ENCODE data around the gene MRPL48.

The MRPL48 gene

DNA sequence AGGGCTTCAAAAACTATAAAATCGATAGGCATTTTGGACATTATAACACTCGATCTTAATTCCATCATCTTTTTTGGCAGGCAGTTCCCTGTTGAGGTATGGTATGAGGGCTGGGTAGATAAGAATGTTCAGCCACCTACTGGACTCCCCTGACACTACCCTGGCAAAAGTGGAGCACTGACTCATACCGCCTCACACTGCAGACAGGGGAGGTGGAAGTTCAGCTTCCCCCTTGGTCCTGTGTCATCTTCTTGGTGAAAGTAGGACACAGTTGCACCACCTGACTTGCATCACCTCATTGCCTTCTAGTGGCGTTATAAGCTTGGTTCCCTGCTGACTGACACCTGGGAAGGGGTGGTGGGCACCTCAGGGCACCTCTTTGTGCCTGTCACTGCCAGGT lies 119.5 kb downstream of the MRPL48 start:
- DNase-seq: no peak

DNA sequence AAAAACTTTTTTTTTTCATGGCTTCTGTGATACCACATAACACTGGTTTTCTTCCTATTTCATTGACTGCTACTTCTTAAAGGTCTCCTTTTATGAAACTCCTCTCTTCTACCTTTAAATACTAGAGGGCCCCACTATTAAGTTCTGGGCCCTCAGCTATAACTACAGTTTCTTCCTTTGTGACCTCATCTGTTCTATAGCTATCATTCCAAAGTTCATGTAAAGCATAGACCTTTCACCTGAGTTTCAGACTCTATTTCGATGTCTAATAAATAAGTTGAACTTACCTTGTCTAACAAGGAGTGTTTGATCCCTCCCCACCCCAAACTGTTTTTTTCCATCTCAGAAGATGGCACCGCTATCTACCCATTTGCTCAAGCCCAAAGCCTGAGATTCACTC lies 124.4 kb downstream of the MRPL48 start:
- no peak for DNase-seq

DNA sequence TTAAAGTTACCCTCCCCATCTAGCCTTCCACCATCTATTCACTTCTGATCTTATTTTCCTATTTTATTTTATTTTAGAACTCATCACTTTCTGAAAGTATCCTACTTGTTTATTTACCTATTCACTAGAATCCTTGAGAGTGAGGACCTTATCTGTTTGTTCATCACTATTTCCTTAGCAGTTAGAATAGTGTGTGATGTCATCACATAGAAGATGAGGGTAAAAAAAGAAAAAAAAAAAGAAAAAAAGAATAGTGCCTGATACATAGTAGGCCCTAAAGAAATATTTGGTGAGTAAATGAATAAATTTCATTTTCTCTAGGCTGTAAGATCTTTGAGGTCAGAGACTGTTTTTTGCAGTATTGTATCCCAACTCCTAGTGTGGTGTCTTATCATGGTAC lies 125.8 kb downstream of the MRPL48 start:
- no peak for DNase-seq

DNA sequence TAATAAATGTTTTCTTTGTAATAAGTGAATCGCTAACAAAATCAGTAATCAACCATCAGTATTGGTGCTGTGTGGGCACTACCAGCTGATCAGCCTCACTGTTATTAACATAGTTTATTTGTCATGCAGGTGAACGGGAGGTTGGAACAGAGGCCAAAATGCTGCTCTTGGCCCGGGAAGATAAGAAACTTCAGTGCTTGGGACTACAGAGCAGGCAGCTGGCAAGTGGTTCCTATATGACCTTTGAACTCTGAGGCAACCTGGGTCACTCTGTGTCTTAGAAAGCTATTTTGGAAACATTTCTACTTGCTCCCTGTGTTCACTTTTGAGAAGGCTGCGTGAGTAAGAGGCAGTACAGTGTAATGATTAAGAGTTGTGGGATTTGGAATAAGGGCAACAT lies 126.6 kb downstream of the MRPL48 start:
- no peak for DNase-seq

All from DMS 273 treated with DMSO at 0.1 percent for 48 hours (cell line).